Endometrial microvascular endothelial cells (primary cell): ENCODE results near the gene CMIP. TPM values are rescaled to one million over a fixed set of nuclear protein-coding genes. Genes with fewer than 3 reads are reported as not detected.

Experiments
- in situ Hi-C: cut with HindIII; loops from 2 replicates; pipeline ENCODE4 v1.10.0; 2017; ENCODE audit warnings: low sequenced_read_pairs, low pct_unique_long_range_greater_than_20kb; ENCODE audit errors: inconsistent ontology term
- total RNA-seq: library from RNA; depleted of rRNA; stranded (reverse); fragments of >200 nt; gene quantifications from one replicate; pipeline ENCODE4 v1.2.3, GENCODE V29; 2015; ENCODE audit errors: inconsistent ontology term

The CMIP gene
- total RNA-seq, 1 donor from 2014 or later, result 16.5 TPM

DNA sequence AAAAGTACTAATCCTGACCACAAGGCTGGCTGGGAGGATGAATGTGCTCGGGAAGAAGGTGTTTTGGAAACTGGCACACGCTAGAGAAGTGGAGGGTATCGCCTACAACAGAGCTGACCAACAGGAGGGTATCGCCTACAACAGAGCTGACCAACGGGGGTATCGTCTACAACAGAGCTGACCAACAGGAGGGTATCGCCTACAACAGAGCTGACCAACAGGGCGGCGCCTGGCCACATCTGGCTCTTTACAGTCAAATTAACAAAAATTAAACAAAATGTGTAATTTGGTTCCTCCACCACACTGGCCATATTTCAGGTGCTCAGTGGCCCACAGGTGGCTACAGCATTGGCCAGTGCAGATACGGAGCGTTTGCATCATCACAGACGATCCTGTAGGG lies 153.5 kb downstream of the CMIP start:
- in situ Hi-C loops, result no loop called here

GRCh38 chr16:81599034-81599744 lies 154.6 kb downstream of the CMIP start:
- in situ Hi-C loops, result no loop called here

DNA sequence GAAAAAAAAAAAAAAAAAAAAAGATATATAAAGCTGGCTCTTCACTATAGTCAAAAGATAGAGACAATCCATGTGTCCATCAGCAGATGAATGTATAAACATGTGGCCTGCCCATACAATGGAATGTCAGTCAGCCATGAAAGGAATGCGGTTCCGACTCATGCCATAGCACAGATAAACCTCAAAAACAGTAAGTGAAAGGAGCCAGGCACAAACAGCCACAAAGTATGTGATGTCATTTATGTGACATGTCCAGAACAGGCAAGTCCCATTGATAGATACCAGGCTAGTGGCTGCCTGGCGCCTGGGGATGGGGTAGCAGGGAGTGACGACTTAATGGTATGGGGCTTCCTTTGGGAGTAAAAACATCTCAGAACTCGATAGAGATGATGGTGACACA lies 155.7 kb downstream of the CMIP start:
- in situ Hi-C loops, result no loop called here

- in situ Hi-C loops, result no loop called here
Observed at GRCh38 chr16:81601008-81601428, 156.4 kb downstream of the CMIP start.

DNA sequence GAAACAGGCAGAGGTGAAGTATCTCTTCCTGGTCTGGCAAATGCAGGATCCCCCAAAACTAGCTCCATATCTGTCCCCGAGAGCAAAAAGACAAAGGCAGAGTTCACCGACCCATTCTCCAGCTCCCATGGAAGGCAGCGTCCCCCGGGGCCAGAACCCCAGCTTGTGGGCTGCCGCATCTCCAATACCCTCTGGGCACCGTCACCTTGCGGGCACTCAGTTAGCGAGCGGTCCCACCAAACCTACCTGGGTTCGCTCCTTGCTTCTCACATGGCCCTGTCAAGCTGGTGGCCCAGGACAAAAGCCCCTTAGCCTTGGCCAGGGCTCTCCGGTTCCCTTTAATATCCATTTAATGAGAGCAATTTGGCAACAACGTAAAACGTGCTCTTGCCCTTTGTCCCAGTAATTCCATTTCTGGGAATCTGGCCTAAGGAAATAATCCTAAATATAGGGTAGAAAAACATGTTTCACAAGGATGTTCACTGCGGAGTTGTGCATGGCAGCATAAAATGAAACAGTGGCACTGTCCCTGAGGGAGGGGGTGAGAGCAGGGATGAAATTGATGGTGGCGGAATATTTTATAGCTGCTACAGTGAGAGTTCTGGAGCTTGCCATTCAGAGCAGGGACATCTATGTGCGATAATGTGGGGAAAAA lies 157.1 kb downstream of the CMIP start:
- in situ Hi-C loops, result no loop called here

GRCh38 chr16:81602256-81602776 lies 157.7 kb downstream of the CMIP start:
- in situ Hi-C loops, result no loop called here

- in situ Hi-C loops, result no loop called here
Observed at GRCh38 chr16:81602792-81603191, 158.2 kb downstream of the CMIP start.

GRCh38 chr16:81604960-81605383 lies 160.4 kb downstream of the CMIP start:
- in situ Hi-C loops, result no loop called here

GRCh38 chr16:81606039-81606438 lies 161.4 kb downstream of the CMIP start:
- in situ Hi-C loops, result no loop called here

- in situ Hi-C loops, result no loop called here
Observed at GRCh38 chr16:81607006-81607405, 162.4 kb downstream of the CMIP start.

- in situ Hi-C loops, result no loop called here
Observed at GRCh38 chr16:81607805-81608522, 163.4 kb downstream of the CMIP start.

- in situ Hi-C loops, result no loop called here
Observed at GRCh38 chr16:81608523-81609209, 164.1 kb downstream of the CMIP start.

- in situ Hi-C loops, result no loop called here
Observed at GRCh38 chr16:81609323-81609892, 164.8 kb downstream of the CMIP start.

DNA sequence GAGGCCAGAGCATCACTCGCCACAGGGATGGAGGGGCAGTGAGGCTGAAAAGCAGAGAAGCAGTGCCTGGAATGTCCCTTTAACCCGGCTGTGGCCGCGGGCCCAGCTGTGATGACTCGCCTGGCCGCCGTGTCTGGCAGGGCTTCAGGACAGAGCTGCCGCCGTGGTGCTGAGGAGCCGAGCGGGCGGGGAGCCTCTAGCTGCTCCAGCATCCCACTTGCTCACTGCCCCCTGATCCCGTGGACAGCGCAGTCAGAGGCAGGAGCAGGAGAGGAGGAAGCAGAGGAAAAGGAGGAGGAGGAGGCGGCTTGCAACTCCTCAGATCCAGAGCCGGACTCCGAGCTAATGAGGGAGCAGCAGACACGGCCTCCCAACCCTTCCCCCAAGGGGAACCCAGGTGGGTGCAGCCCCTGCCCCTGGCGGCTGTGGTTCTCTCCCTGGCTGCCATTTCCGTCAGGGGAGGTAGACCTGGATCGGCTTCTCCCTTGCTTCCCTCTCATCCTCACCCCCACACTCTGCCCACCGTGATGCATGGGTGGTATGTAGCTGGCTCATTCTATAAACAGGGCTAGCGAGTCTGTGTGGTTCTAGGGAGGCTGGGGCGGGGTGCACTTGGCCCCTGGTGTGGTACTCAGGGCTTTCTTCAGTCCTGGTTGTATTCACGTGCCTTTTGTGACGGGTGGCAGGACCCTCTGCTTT lies 165.7 kb downstream of the CMIP start:
- in situ Hi-C loops, result no loop called here

- in situ Hi-C loops, result no loop called here
Observed at GRCh38 chr16:81610936-81611335, 166.3 kb downstream of the CMIP start.

GRCh38 chr16:81611721-81612120 lies 167.1 kb downstream of the CMIP start:
- in situ Hi-C loops, result no loop called here

GRCh38 chr16:81612351-81613163 lies 167.9 kb downstream of the CMIP start:
- in situ Hi-C loops, result no loop called here

DNA sequence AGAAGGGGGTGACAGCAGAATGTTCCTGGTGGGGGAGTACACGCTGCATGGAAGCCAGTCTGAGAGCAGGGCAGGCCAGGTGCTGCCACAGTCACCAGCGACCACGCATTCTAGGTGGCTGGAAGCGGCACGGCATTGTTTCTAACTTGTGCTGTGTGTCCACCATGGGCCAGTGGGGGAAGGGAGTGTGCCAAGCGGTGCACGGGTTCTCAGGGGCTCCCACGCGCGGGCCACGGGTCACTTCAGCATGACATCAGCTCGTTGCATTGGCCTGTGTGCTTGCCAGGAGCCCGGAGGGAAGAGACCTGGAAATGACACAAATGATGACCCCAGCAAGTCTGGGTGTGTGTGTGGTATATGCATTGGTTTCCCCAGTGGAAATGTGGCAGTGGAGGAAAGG lies 169.6 kb downstream of the CMIP start:
- in situ Hi-C loops, result no loop called here
